Measurements from ENCODE around the gene XAF1. TPM values are rescaled to one million over a fixed set of nuclear protein-coding genes. Genes with fewer than 3 reads are reported as not detected.

XAF1 gene, protein sequence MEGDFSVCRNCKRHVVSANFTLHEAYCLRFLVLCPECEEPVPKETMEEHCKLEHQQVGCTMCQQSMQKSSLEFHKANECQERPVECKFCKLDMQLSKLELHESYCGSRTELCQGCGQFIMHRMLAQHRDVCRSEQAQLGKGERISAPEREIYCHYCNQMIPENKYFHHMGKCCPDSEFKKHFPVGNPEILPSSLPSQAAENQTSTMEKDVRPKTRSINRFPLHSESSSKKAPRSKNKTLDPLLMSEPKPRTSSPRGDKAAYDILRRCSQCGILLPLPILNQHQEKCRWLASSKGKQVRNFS
- 0.02 and 0.03 TPM in 2 replicates for polyA plus RNA-seq (2012; rRNA removed)
- polyA plus RNA-seq (2012; cell fraction: cytosol; rRNA removed) = 0.01 TPM in 2 replicates
- polyA plus RNA-seq (2012; cell fraction: nucleus; rRNA removed) = 0.23 and 0.35 TPM in 2 replicates

GRCh38 chr17:6755731-6756184, at the start of gene XAF1:
Gene XAF1, plus strand, starts transcription at chr17:6756046. Its CDS starts 33 bp downstream, at chr17:6756079.
- ChIA-PET POLR2A (no interaction called here), CTCF (no interaction called here)
- Histone ChIP-seq H3K27ac (ENCODE audit: low read depth in 2 of 2, low read length in 1 of 2) (no peak within 1 kb of the TSS), H3F3A (replicated peaks; ENCODE audit: insufficient read depth) (peaks cover 12% of the 10 kb centered on the region), H3K4me3 (ENCODE audit: low read depth in 2 of 2, low read length in 1 of 2) (no peak within 1 kb of the TSS), H3K4me2 (0 out of 2 replicates have a peak within 1 kb of the TSS, but pooled peaks have one; percentile 7), H3K36me3 (replicated peaks in 1 of 2; ENCODE audit: control insufficient read depth in 1 of 2, insufficient read depth in 2 of 2, low read length in 1 of 2) (no peaks in the 10 kb centered on the region), H3K9me2 (no peaks in the 10 kb centered on the region), H3K79me2 (ENCODE audit: insufficient read depth) (no peaks in the 10 kb centered on the region), H3K27me3 (ENCODE audit: insufficient read depth) (no peaks in the 10 kb centered on the region), H3K4me1 (ENCODE audit: control insufficient read depth in 1 of 2, insufficient read depth in 2 of 2, low read depth in 1 of 2, low read length in 1 of 2) (peaks cover 4 to 13% of the 10 kb centered on the region in 2 experiments; a peak in 3 of 4 replicates), H2AFZ (ENCODE audit: low read depth) (peak within 1 kb of the TSS; percentile 74; the same call in 1 of the 2 replicates), H3K9ac (no peak within 1 kb of the TSS), H3K9me3 (no peaks in the 10 kb centered on the region), H4K20me1 (ENCODE audit: insufficient read depth) (no peaks in the 10 kb centered on the region)
- no peak for DNase-seq
- TF ChIP-seq USF1 (IDR thresholded peaks at IDR 0.05; ENCODE audit: borderline replicate concordance, low read depth) (no peak), PBX3 (IDR thresholded peaks at IDR 0.05) (no peak), CHD2 (IDR thresholded peaks at IDR 0.05; ENCODE audit: low read length, partially characterized antibody) (no peak), RFX5 (IDR thresholded peaks at IDR 0.05; ENCODE audit: low read length) (no peak), RCOR1 (IDR thresholded peaks at IDR 0.05; ENCODE audit: low read length) (no peak), JUND (IDR thresholded peaks at IDR 0.05) (no peak), POLR2AphosphoS5 (IDR thresholded peaks at IDR 0.05; ENCODE audit: low read depth, low read length) (no peak), RXRA (IDR thresholded peaks at IDR 0.05; ENCODE audit: borderline replicate concordance, low read depth) (no peak), EZH2phosphoT487 (IDR thresholded peaks at IDR 0.05; ENCODE audit: borderline replicate concordance, low read depth) (no peak), MXI1 (IDR thresholded peaks at IDR 0.05; ENCODE audit: low read depth, low read length) (no peak)
- TF ChIP-seq, protein P1, sequence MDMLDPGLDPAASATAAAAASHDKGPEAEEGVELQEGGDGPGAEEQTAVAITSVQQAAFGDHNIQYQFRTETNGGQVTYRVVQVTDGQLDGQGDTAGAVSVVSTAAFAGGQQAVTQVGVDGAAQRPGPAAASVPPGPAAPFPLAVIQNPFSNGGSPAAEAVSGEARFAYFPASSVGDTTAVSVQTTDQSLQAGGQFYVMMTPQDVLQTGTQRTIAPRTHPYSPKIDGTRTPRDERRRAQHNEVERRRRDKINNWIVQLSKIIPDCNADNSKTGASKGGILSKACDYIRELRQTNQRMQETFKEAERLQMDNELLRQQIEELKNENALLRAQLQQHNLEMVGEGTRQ (IDR thresholded peaks at IDR 0.05; ENCODE audit: borderline replicate concordance, low read depth, low read length) = no peak
- WGBS (ENCODE audit: low lambda C conversion rate) = 55% methylated on average over 14 of the region's 14 CpGs

GRCh38 chr17:6706499-6706898, 49.3 kb upstream of the XAF1 start:
- H3K4me1 ChIP-seq (ENCODE audit: control insufficient read depth in 1 of 2, insufficient read depth in 2 of 2, low read depth in 1 of 2, low read length in 1 of 2) = no peaks in the 10 kb centered on the region
- H3K9me2 ChIP-seq = no peaks in the 10 kb centered on the region
- POLR2A ChIA-PET = no interaction called here
- no peak overlapping the region for H3K27ac ChIP-seq (ENCODE audit: low read depth in 2 of 2, low read length in 1 of 2)
- no peaks in the 10 kb centered on the region for H3K36me3 ChIP-seq (replicated peaks in 1 of 2; ENCODE audit: control insufficient read depth in 1 of 2, insufficient read depth in 2 of 2, low read length in 1 of 2)
- peaks cover 76% of the 10 kb centered on the region for H3K27me3 ChIP-seq (ENCODE audit: insufficient read depth)
- H3K9me3 ChIP-seq = no peaks in the 10 kb centered on the region
- no peak overlapping the region for H3K4me2 ChIP-seq
- DNase-seq = no peak
- H2AFZ ChIP-seq (ENCODE audit: low read depth) = no peak overlapping the region
- no peak overlapping the region for H3K4me3 ChIP-seq (ENCODE audit: low read depth in 2 of 2, low read length in 1 of 2)
- H3K9ac ChIP-seq = no peak overlapping the region
- CTCF ChIA-PET = interaction anchor here (0.6 to 1.8 kb wide), 3 partner anchors 10 to 78 kb away, joined by 3 to 4 read pairs (median 3); no protein-coding TSS in a partner anchor
- H3F3A ChIP-seq (replicated peaks; ENCODE audit: insufficient read depth) = no peaks in the 10 kb centered on the region
- H3K79me2 ChIP-seq (ENCODE audit: insufficient read depth) = no peaks in the 10 kb centered on the region
- WGBS (ENCODE audit: low lambda C conversion rate) = 17% methylated on average over 6 of the region's 14 CpGs
- H4K20me1 ChIP-seq (ENCODE audit: insufficient read depth) = no peaks in the 10 kb centered on the region
- TF ChIP-seq FOXJ3 (CRISPR knock-in tag; IDR thresholded peaks at IDR 0.05) (no peak), ELF1 (IDR thresholded peaks at IDR 0.05) (no peak), GABPA (IDR thresholded peaks at IDR 0.05; ENCODE audit: low read depth) (no peak), JUND (IDR thresholded peaks at IDR 0.05) (no peak), ZBTB33 (IDR thresholded peaks at IDR 0.05; ENCODE audit: borderline replicate concordance, low read depth) (no peak), MXI1 (IDR thresholded peaks at IDR 0.05; ENCODE audit: low read depth, low read length) (no peak), EZH2phosphoT487 (IDR thresholded peaks at IDR 0.05; ENCODE audit: borderline replicate concordance, low read depth) (no peak), RFX5 (IDR thresholded peaks at IDR 0.05; ENCODE audit: low read length) (no peak), RAD21 (IDR thresholded peaks at IDR 0.05; ENCODE audit: low read length) (no peak), TAF1 (IDR thresholded peaks at IDR 0.05; ENCODE audit: borderline replicate concordance, low read depth, low read length) (no peak)
- TF ChIP-seq, protein P2, sequence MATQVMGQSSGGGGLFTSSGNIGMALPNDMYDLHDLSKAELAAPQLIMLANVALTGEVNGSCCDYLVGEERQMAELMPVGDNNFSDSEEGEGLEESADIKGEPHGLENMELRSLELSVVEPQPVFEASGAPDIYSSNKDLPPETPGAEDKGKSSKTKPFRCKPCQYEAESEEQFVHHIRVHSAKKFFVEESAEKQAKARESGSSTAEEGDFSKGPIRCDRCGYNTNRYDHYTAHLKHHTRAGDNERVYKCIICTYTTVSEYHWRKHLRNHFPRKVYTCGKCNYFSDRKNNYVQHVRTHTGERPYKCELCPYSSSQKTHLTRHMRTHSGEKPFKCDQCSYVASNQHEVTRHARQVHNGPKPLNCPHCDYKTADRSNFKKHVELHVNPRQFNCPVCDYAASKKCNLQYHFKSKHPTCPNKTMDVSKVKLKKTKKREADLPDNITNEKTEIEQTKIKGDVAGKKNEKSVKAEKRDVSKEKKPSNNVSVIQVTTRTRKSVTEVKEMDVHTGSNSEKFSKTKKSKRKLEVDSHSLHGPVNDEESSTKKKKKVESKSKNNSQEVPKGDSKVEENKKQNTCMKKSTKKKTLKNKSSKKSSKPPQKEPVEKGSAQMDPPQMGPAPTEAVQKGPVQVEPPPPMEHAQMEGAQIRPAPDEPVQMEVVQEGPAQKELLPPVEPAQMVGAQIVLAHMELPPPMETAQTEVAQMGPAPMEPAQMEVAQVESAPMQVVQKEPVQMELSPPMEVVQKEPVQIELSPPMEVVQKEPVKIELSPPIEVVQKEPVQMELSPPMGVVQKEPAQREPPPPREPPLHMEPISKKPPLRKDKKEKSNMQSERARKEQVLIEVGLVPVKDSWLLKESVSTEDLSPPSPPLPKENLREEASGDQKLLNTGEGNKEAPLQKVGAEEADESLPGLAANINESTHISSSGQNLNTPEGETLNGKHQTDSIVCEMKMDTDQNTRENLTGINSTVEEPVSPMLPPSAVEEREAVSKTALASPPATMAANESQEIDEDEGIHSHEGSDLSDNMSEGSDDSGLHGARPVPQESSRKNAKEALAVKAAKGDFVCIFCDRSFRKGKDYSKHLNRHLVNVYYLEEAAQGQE (IDR thresholded peaks at IDR 0.05; ENCODE audit: low read depth, low read length) = no peak

All from SK-N-SH (cell line).